ENCODE data around the gene PIP5KL1.

Gene PIP5KL1

GRCh38 chr9:127927201-127927987, 3.2 kb downstream of the PIP5KL1 start:
- no peak for TF ChIP-seq ISL1 (CRISPR knock-in tag; IDR thresholded peaks at IDR 0.05)
- no peak for TF ChIP-seq TSHZ2 (CRISPR knock-in tag; IDR thresholded peaks at IDR 0.05)
- TF ChIP-seq GLIS3 (CRISPR knock-in tag; IDR thresholded peaks at IDR 0.05): no peak
- no peak for TF ChIP-seq TCF4 (CRISPR knock-in tag; IDR thresholded peaks at IDR 0.05; ENCODE audit: borderline replicate concordance)
- TF ChIP-seq ZFP3 (CRISPR knock-in tag; IDR thresholded peaks at IDR 0.05): no peak
- TF ChIP-seq TOX (CRISPR knock-in tag; IDR thresholded peaks at IDR 0.05; ENCODE audit: borderline replicate concordance): no peak
- no peak for ATAC-seq

- no peak for ATAC-seq
- no peak for TF ChIP-seq ZNF70 (CRISPR knock-in tag; IDR thresholded peaks at IDR 0.05)
- TF ChIP-seq ZC3H10 (CRISPR knock-in tag; IDR thresholded peaks at IDR 0.05): no peak
- no peak for TF ChIP-seq ZFP3 (CRISPR knock-in tag; IDR thresholded peaks at IDR 0.05)
- TF ChIP-seq PATZ1 (CRISPR knock-in tag; IDR thresholded peaks at IDR 0.05; ENCODE audit: borderline replicate concordance): no peak
- TF ChIP-seq PPARA (CRISPR knock-in tag; IDR thresholded peaks at IDR 0.05; ENCODE audit: borderline replicate concordance): no peak
- no peak for TF ChIP-seq ZNF8 (CRISPR knock-in tag; IDR thresholded peaks at IDR 0.05)
Measured at GRCh38 chr9:127926906-127927200, 3.7 kb downstream of the PIP5KL1 start.

- TF ChIP-seq ZFP3 (CRISPR knock-in tag; IDR thresholded peaks at IDR 0.05): no peak
- no peak for TF ChIP-seq CSRNP3 (CRISPR knock-in tag; IDR thresholded peaks at IDR 0.05)
- no peak for ATAC-seq
Measured at GRCh38 chr9:127925959-127926905, 4.3 kb downstream of the PIP5KL1 start.

- TF ChIP-seq TCF4 (CRISPR knock-in tag; IDR thresholded peaks at IDR 0.05; ENCODE audit: borderline replicate concordance) (no peak), ZNF70 (CRISPR knock-in tag; IDR thresholded peaks at IDR 0.05) (no peak), SNAI2 (CRISPR knock-in tag; IDR thresholded peaks at IDR 0.05) (no peak), CSRNP3 (CRISPR knock-in tag; IDR thresholded peaks at IDR 0.05) (no peak), ISL1 (CRISPR knock-in tag; IDR thresholded peaks at IDR 0.05) (no peak), ZFP3 (CRISPR knock-in tag; IDR thresholded peaks at IDR 0.05) (no peak), CSDC2 (CRISPR knock-in tag; IDR thresholded peaks at IDR 0.05) (no peak), GLIS3 (CRISPR knock-in tag; IDR thresholded peaks at IDR 0.05) (no peak), TOX (CRISPR knock-in tag; IDR thresholded peaks at IDR 0.05; ENCODE audit: borderline replicate concordance) (no peak), ARNTL (CRISPR knock-in tag; IDR thresholded peaks at IDR 0.05; ENCODE audit: borderline replicate concordance, low read depth) (no peak)
- no peak for ATAC-seq
Measured at GRCh38 chr9:127924736-127925444, 5.7 kb downstream of the PIP5KL1 start.

Measured in SK-N-SH treated with all-trans-retinoic acid at 6 μM for 48 hours (cell line).